Sigmoid colon (tissue), 7 donors: ENCODE data around the gene DNAJC17. TPM values are rescaled to one million over a fixed set of nuclear protein-coding genes. Genes with fewer than 3 reads are reported as not detected.

Source experiments
- DNase-seq: peaks from one replicate; pipeline ENCODE4 v3.0.0-alpha.2; 2019
- H3K27ac ChIP-seq, 4 donors: fragments of 200-600 bp; sonication (generic); one replicate each; pipeline ENCODE4 v1.5.1; 2016 to 2019; ENCODE audit warnings: mild to moderate bottlenecking in 1 of 4
- H3K27me3 ChIP-seq, 3 donors: fragments of 200-600 bp; sonication (generic); one replicate each; pipeline ENCODE4 v1.5.1; 2019; ENCODE audit warnings: mild to moderate bottlenecking in 1 of 3
- H3K36me3 ChIP-seq, 4 donors: fragments of 200-600 bp; sonication (generic); one replicate each; pipeline ENCODE4 v1.5.1; 2016 to 2019
- H3K4me1 ChIP-seq, 4 donors: fragments of 200-600 bp; sonication (generic); one replicate each; pipeline ENCODE4 v1.5.1; 2017 to 2019
- H3K4me3 ChIP-seq, 4 donors: fragments of 200-600 bp; sonication (generic); one replicate each; pipeline ENCODE4 v1.5.1; 2017 to 2019; ENCODE audit warnings: mild to moderate bottlenecking in 2 of 4, moderate library complexity in 1 of 4
- H3K9me3 ChIP-seq, 4 donors: fragments of 200-600 bp in 3 of 4; sonication (generic) in 3 of 4; one replicate each; pipeline versions ENCODE4 v1.5.1 to v1.6.1; 2013 to 2019
- CTCF ChIP-seq, 4 experiments: fragments of 450-650 bp in 3 of 4; fragments of 200-600 bp in 1 of 4; IDR thresholded peaks; one replicate each; pipeline ENCODE4 v1.5.1; 2016 to 2019; ENCODE audit warnings: antibody characterized with exemption in 4 of 4, mild to moderate bottlenecking in 3 of 4, moderate library complexity in 2 of 4
- EP300 ChIP-seq, 4 donors: sonication (generic); formaldehyde crosslinking; IDR thresholded peaks; one replicate each; pipeline ENCODE4 v1.6.1; 2017; ENCODE audit warnings: antibody characterized with exemption in 4 of 4
- POLR2A ChIP-seq, 2 donors: fragments of 450-650 bp; IDR thresholded peaks; one replicate each; pipeline ENCODE4 v1.6.1; 2016; ENCODE audit warnings: antibody characterized with exemption in 2 of 2, mild to moderate bottlenecking in 2 of 2, moderate library complexity in 2 of 2
- POLR2AphosphoS5 ChIP-seq, 4 donors: sonication (generic); formaldehyde crosslinking; IDR thresholded peaks; one replicate each; pipeline ENCODE4 v1.6.1; 2017; ENCODE audit warnings: antibody characterized with exemption in 4 of 4
- WGBS, 2 donors: extraction: QIAGEN DNeasy Blood & Tissue Kit; methylation state at CpG; one replicate each; pipeline ENCODE4 v1.1.7; 2013; 5-methylcytosine and 5-hydroxymethylcytosine counted together
- intact Hi-C: fragments of 100-400 bp; cut with DNase I; formaldehyde crosslinking; loops from one replicate; pipeline ENCODE4 v1.15.1; 2023
- polyA plus RNA-seq, 3 donors: library from polyadenylated mRNA; stranded (reverse); fragments of 200-250 nt; gene quantifications; one replicate each; pipeline ENCODE4 v1.2.3, GENCODE V29; 2013
- total RNA-seq, 4 donors: library from RNA; depleted of rRNA; stranded (reverse); fragments of >200 nt; gene quantifications; one replicate each; pipeline ENCODE4 v1.1.0, GENCODE V29; 2016
- donor health status: healthy with polysubstance abuse.
- donor health status: Bipolar disorder and iron deficiency.
- donor health status: healthy.

Gene DNAJC17
- total and polyA plus RNA-seq, 7 donors, result 9.1 to 56.4 (median 25.8) TPM

GRCh38 chr15:40793216-40793989 lies 13.9 kb downstream of the DNAJC17 start:
- H3K36me3 ChIP-seq, result peaks cover 0 to 21% (median 1%) of the 10 kb centered on the region in 4 donors
- intact Hi-C loops, result no loop called here
- whole genome bisulfite sequencing, 2 donors, result 28 to 77% methylated on average over 9 of the region's 9 CpGs
- H3K27ac ChIP-seq, result no peak overlapping the region
- no peak for DNase-seq
- no peaks in the 10 kb centered on the region for H3K9me3 ChIP-seq
- H3K27me3 ChIP-seq, result no peaks in the 10 kb centered on the region
- TF ChIP-seq CTCF (IDR thresholded peaks at IDR 0.05) (no peak), POLR2A (IDR thresholded peaks at IDR 0.05) (no peak), POLR2AphosphoS5 (IDR thresholded peaks at IDR 0.05) (no peak)
- H3K4me1 ChIP-seq, result peaks cover 0 to 4% (median 0%) of the 10 kb centered on the region in 4 donors
- no peak overlapping the region for H3K4me3 ChIP-seq

GRCh38 chr15:40792394-40792793 lies 14.9 kb downstream of the DNAJC17 start:
- Histone ChIP-seq H3K27me3 (no peaks in the 10 kb centered on the region), H3K4me3 (no peak overlapping the region), H3K4me1 (peaks cover 0 to 4% (median 1%) of the 10 kb centered on the region in 4 donors), H3K27ac (no peak overlapping the region), H3K36me3 (peaks cover 0 to 20% (median 1%) of the 10 kb centered on the region in 4 donors), H3K9me3 (no peaks in the 10 kb centered on the region)
- intact Hi-C loops, result no loop called here
- TF ChIP-seq CTCF (IDR thresholded peaks at IDR 0.05) (no peak), POLR2A (IDR thresholded peaks at IDR 0.05) (no peak), POLR2AphosphoS5 (IDR thresholded peaks at IDR 0.05) (no peak), EP300 (IDR thresholded peaks at IDR 0.05) (no peak)
- DNase-seq, result no peak
- WGBS, 2 donors, result 80% methylated on average over 3 of the region's 3 CpGs

- H3K4me1 ChIP-seq, result peaks cover 0 to 10% (median 2%) of the 10 kb centered on the region in 4 donors
- TF ChIP-seq EP300 (IDR thresholded peaks at IDR 0.05), result no peak
- TF ChIP-seq POLR2AphosphoS5 (IDR thresholded peaks at IDR 0.05), result no peak
- no peak for TF ChIP-seq CTCF (IDR thresholded peaks at IDR 0.05)
- no peak for TF ChIP-seq POLR2A (IDR thresholded peaks at IDR 0.05)
- no peaks in the 10 kb centered on the region for H3K9me3 ChIP-seq
- no peak overlapping the region for H3K27ac ChIP-seq
- no peak for DNase-seq
- no peak overlapping the region for H3K4me3 ChIP-seq
- intact Hi-C loops, result no loop called here
- WGBS, 2 donors, result 69 to 81% methylated on average over 3 of the region's 3 CpGs
- peaks cover 0 to 20% (median 1%) of the 10 kb centered on the region in 4 donors for H3K36me3 ChIP-seq
- H3K27me3 ChIP-seq, result no peaks in the 10 kb centered on the region
Observed at GRCh38 chr15:40790718-40791117, 16.6 kb downstream of the DNAJC17 start.

GRCh38 chr15:40789999-40790398 lies 17.3 kb downstream of the DNAJC17 start:
- Histone ChIP-seq H3K9me3 (no peaks in the 10 kb centered on the region), H3K4me1 (peaks cover 0 to 10% (median 3%) of the 10 kb centered on the region in 4 donors), H3K36me3 (peaks cover 0 to 20% (median 1%) of the 10 kb centered on the region in 4 donors), H3K27ac (no peak overlapping the region), H3K4me3 (no peak overlapping the region), H3K27me3 (no peaks in the 10 kb centered on the region)
- intact Hi-C loops, result no loop called here
- no peak for DNase-seq
- TF ChIP-seq POLR2A (IDR thresholded peaks at IDR 0.05) (no peak), EP300 (IDR thresholded peaks at IDR 0.05) (no peak), POLR2AphosphoS5 (IDR thresholded peaks at IDR 0.05) (no peak), CTCF (IDR thresholded peaks at IDR 0.05) (no peak)
- 89 to 90% methylated on average over 8 of the region's 8 CpGs for WGBS, 2 donors
